Neuronal stem cell (in vitro differentiated cells): ENCODE measurements around the gene FXYD3.

ENCODE experiments used
- DNase-seq: peaks from one replicate; pipeline ENCODE4 v3.0.0-alpha.2; 2013; ENCODE audit warnings: low spot score
- H2AFZ ChIP-seq: one replicate; pipeline ENCODE4 v1.6.1; 2013; ENCODE audit warnings: mild to moderate bottlenecking, low read length, inconsistent platforms
- H2AK5ac ChIP-seq: 2 replicates; pipeline ENCODE4 v1.6.1; 2013; ENCODE audit warnings: low read depth, mild to moderate bottlenecking, inconsistent platforms, low read length, moderate library complexity, mixed read lengths
- H2BK120ac ChIP-seq: 2 replicates; pipeline ENCODE4 v1.6.1; 2013; ENCODE audit warnings: low read depth, mild to moderate bottlenecking, inconsistent platforms, low read length, moderate library complexity, mixed read lengths
- H2BK12ac ChIP-seq: one replicate; pipeline ENCODE4 v1.6.1; 2013; ENCODE audit warnings: low read length, inconsistent platforms
- H2BK15ac ChIP-seq: 2 replicates; pipeline ENCODE4 v1.6.1; 2013; ENCODE audit warnings: mild to moderate bottlenecking, low read length, inconsistent platforms, mixed read lengths
- H2BK5ac ChIP-seq: one replicate; pipeline ENCODE4 v1.6.1; 2013; ENCODE audit warnings: inconsistent platforms, mild to moderate bottlenecking, low read length, moderate library complexity
- H3K14ac ChIP-seq: one replicate; pipeline ENCODE4 v1.6.1; 2013; ENCODE audit warnings: low read length, inconsistent platforms
- H3K18ac ChIP-seq: 2 replicates; pipeline ENCODE4 v1.6.1; 2013; ENCODE audit warnings: low read length, inconsistent platforms
- H3K23ac ChIP-seq: 2 replicates; pipeline ENCODE4 v1.6.1; 2013; ENCODE audit warnings: low read depth, mild to moderate bottlenecking, mixed read lengths, low read length, inconsistent platforms; ENCODE audit not compliant: poor library complexity
- H3K27ac ChIP-seq: replicated peaks from 3 replicates; pipeline ENCODE4 v1.5.1; 2013; ENCODE audit warnings: low read length, inconsistent platforms
- H3K27me3 ChIP-seq, 3 experiments: 2 replicates each; pipeline ENCODE4 v1.6.1; 2013; ENCODE audit warnings: low read length in 3 of 3, mild to moderate bottlenecking in 2 of 3, inconsistent platforms in 1 of 3, low read depth in 1 of 3, mixed read lengths in 1 of 3, moderate library complexity in 1 of 3; ENCODE audit not compliant: control insufficient read depth in 3 of 3, insufficient read depth in 3 of 3
- H3K36me3 ChIP-seq, 2 donors: replicated peaks in 1 of 2; 2 replicates each; pipeline ENCODE4 v1.6.1; 2013; ENCODE audit warnings: low read length in 2 of 2; ENCODE audit not compliant: control insufficient read depth in 2 of 2, insufficient read depth in 2 of 2
- H3K4ac ChIP-seq: 2 replicates; pipeline ENCODE4 v1.6.1; 2013; ENCODE audit warnings: inconsistent platforms, mild to moderate bottlenecking, low read length, moderate library complexity
- H3K4me1 ChIP-seq, 2 donors: 1 replicate in 1 of 2; 2 replicates in 1 of 2; pipeline ENCODE4 v1.6.1; 2013; ENCODE audit warnings: low read length in 2 of 2, low read depth in 1 of 2; ENCODE audit not compliant: control insufficient read depth in 2 of 2, insufficient read depth in 1 of 2
- H3K4me2 ChIP-seq: one replicate; pipeline ENCODE4 v1.6.1; 2013; ENCODE audit warnings: mild to moderate bottlenecking, low read length, inconsistent platforms; ENCODE audit not compliant: insufficient read depth, poor library complexity, severe bottlenecking
- H3K4me3 ChIP-seq, 2 donors: 2 replicates each; pipeline ENCODE4 v1.5.1; 2013; ENCODE audit warnings: low read length in 2 of 2, mild to moderate bottlenecking in 2 of 2, inconsistent platforms in 1 of 2, moderate library complexity in 1 of 2
- H3K79me1 ChIP-seq: one replicate; pipeline ENCODE4 v1.6.1; 2013; ENCODE audit warnings: low read depth, mild to moderate bottlenecking, inconsistent platforms, low read length, moderate library complexity
- H3K9ac ChIP-seq: one replicate; pipeline ENCODE4 v1.6.1; 2013; ENCODE audit warnings: mild to moderate bottlenecking, low read depth, low read length, inconsistent platforms; ENCODE audit not compliant: poor library complexity
- H3K9me3 ChIP-seq, 2 donors: replicated peaks in 1 of 2; 2 replicates each; pipeline versions ENCODE3 to v1.6.1; 2013; ENCODE audit warnings: low read length in 2 of 2, mild to moderate bottlenecking in 2 of 2, inconsistent platforms in 1 of 2, low read depth in 1 of 2, mixed read lengths in 1 of 2, moderate library complexity in 1 of 2; ENCODE audit not compliant: control insufficient read depth in 2 of 2, insufficient read depth in 1 of 2
- H4K8ac ChIP-seq: one replicate; pipeline ENCODE4 v1.6.1; 2013; ENCODE audit warnings: low read depth, mild to moderate bottlenecking, inconsistent platforms, low read length, moderate library complexity
- H4K91ac ChIP-seq: one replicate; pipeline ENCODE4 v1.6.1; 2013; ENCODE audit warnings: low read length, low read depth, mild to moderate bottlenecking, inconsistent platforms; ENCODE audit not compliant: poor library complexity
- WGBS, 2 donors: extraction: QIAGEN DNeasy Blood & Tissue Kit; methylation state at CpG; one replicate each; pipeline ENCODE4 v1.1.7; 2013; ENCODE audit warnings: missing lambda C conversion rate in 2 of 2, mixed read lengths in 1 of 2; ENCODE audit not compliant: insufficient read length in 2 of 2, insufficient replicate concordance in 1 of 2; ENCODE audit errors: extremely low coverage in 2 of 2; 5-methylcytosine and 5-hydroxymethylcytosine counted together

Gene FXYD3

DNA sequence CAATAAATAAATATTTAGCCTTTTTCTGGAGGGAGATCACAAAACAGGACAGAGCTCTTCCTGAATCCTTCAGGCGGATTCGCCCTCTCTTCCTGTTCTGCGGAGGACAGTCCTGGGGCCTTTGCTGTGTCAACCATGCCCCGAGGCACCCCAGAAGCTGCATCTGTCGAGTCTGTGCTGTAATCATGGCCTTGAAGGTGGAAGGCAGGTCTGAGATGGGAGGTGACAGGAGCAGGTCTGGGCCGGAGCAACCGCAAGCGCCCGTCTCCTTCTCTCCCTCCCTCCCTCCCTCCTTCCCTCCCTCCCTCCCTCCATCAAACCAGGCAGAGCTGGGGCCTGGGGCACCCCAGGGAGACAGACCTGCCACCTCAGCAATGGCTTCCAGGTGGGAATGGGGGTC is 4.6 kb upstream of the FXYD3 start:
- Histone ChIP-seq H3K14ac (no peak overlapping the region), H3K9ac (no peak overlapping the region), H3K27ac (no peak overlapping the region), H3K4me2 (no peak overlapping the region), H3K4ac (no peak overlapping the region), H2AK5ac (no peak overlapping the region), H3K36me3 (no peaks in the 10 kb centered on the region), H3K4me3 (no peak overlapping the region), H3K79me1 (no peaks in the 10 kb centered on the region), H4K91ac (no peak overlapping the region), H2BK5ac (no peak overlapping the region), H4K8ac (no peak overlapping the region), H3K4me1 (peaks cover 0 to 14% of the 10 kb centered on the region in 2 donors), H3K27me3 (peaks cover 0 to 6% (median 0%) of the 10 kb centered on the region in 3 experiments), H2BK120ac (no peak overlapping the region), H2BK15ac (no peak overlapping the region), H3K18ac (no peak overlapping the region), H2BK12ac (no peak overlapping the region), H3K9me3 (no peaks in the 10 kb centered on the region), H3K23ac (no peak overlapping the region), H2AFZ (no peak overlapping the region)
- WGBS, 2 donors: no CpG with 5 or more reads among the region's 9 CpGs
- no peak for DNase-seq

DNA sequence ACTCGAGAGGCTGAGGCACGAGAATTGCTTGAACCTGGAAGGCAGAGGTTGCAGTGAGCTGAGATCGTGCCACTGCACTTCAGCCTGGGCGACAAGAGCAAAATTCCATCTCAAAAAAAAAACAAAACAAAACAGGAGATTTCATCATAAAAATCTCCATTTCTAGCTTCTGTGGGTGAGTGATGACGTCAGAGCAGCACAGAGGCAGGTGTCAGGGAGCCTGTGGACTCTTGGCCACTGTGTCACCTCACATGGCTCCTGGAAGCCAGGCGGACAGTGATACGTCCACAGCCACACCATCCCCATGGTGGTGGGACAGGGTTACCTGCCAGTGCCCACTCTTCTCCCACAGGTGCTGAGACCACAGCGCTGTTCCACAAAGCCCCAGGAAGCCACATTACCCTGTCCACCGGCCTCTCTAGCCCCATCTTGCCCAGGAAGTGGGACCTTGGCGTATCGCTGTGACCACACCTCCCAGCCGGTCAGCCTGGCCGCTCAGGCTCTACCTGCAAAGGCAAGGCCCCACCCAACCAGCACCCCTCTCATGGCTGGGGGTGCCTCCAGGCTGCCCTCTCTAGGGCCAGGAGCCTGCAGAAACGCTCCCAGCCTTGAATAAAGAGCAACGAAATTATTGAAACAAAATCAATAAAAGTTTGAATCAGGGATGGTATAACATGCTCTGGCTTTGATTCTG is 2.5 kb upstream of the FXYD3 start:
- Histone ChIP-seq H3K9ac (peak overlapping the region; percentile 54), H3K27ac (no peak overlapping the region), H3K4me1 (peaks cover 0 to 11% of the 10 kb centered on the region in 2 donors), H2AK5ac (no peak overlapping the region), H3K79me1 (no peaks in the 10 kb centered on the region), H4K8ac (no peak overlapping the region), H3K36me3 (no peaks in the 10 kb centered on the region), H4K91ac (no peak overlapping the region), H2BK15ac (no peak overlapping the region), H2BK12ac (no peak overlapping the region), H3K4me2 (no peak overlapping the region), H2AFZ (no peak overlapping the region), H2BK5ac (no peak overlapping the region), H3K14ac (no peak overlapping the region), H3K4ac (no peak overlapping the region), H2BK120ac (no peak overlapping the region), H3K9me3 (no peaks in the 10 kb centered on the region), H3K23ac (no peak overlapping the region), H3K18ac (no peak overlapping the region), H3K27me3 (peaks cover 0 to 13% (median 0%) of the 10 kb centered on the region in 3 experiments), H3K4me3 (peak overlapping the region in 1 of 2 donors; percentile 62)
- DNase-seq: no peak
- no CpG with 5 or more reads among the region's 15 CpGs for WGBS, 2 donors

DNA sequence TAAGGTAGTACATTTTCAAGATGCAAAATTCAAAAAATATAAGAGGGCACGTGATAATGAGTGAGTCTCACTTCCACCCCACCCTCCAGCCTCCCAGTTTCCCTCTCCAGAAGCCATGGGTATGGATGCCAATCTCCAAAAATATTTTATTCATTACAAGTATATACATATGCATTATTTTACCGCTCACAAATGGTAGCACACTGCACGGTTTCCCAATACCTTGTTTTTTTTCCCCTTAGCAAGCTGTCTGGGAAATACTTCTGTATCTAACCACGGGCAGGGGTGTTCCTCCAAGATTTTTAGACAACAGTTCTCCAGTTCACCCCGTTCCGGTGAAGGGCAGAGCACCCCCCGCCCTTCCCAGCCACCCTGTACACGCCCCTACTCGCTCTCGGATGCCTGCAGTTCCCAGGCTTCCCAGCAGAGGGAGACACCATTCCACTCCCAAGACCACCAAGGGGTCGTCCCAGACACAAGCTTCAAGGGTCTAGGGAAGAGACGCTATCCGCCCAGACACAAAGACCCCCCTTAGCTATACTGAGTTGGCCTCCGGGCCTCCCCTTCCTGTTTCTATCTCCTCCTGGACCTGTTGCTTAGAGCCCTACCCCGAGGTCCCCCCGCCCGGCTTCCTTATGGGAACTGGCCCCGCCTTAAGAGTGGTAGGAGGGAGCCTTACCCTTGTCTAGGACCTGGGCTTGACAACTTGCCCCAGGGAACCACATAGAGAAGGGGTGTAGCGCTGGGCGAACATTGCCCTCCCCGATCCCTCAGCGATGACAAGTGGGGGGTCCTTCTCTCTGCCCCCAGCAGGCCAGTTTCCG is 1.1 kb upstream of the FXYD3 start:
- Histone ChIP-seq H4K8ac (no peak overlapping the region), H2BK5ac (no peak overlapping the region), H3K14ac (no peak overlapping the region), H3K9ac (no peak overlapping the region), H3K4me1 (peaks cover 0 to 11% of the 10 kb centered on the region in 2 donors), H2AFZ (peak overlapping the region; percentile 61), H3K4me2 (peak overlapping the region; percentile 52), H3K9me3 (no peaks in the 10 kb centered on the region), H2BK15ac (no peak overlapping the region), H3K4ac (no peak overlapping the region), H2AK5ac (peak overlapping the region; percentile 58), H3K79me1 (no peaks in the 10 kb centered on the region), H3K36me3 (no peaks in the 10 kb centered on the region), H4K91ac (no peak overlapping the region), H3K27ac (no peak overlapping the region), H2BK120ac (no peak overlapping the region), H3K23ac (peak overlapping the region; percentile 3), H2BK12ac (no peak overlapping the region), H3K18ac (peak overlapping the region; percentile 88), H3K4me3 (no peak overlapping the region), H3K27me3 (peaks cover 0 to 21% (median 0%) of the 10 kb centered on the region in 3 experiments)
- WGBS, 2 donors: no CpG with 5 or more reads among the region's 23 CpGs
- DNase-seq: peak; percentile 91
